ENCODE results near the gene ZNF219. TPM values are rescaled to one million over a fixed set of nuclear protein-coding genes. Genes with fewer than 3 reads are reported as not detected.

Gene ZNF219
- total RNA-seq, 1 experiment from 2014 or later, result 84.5 TPM

DNA sequence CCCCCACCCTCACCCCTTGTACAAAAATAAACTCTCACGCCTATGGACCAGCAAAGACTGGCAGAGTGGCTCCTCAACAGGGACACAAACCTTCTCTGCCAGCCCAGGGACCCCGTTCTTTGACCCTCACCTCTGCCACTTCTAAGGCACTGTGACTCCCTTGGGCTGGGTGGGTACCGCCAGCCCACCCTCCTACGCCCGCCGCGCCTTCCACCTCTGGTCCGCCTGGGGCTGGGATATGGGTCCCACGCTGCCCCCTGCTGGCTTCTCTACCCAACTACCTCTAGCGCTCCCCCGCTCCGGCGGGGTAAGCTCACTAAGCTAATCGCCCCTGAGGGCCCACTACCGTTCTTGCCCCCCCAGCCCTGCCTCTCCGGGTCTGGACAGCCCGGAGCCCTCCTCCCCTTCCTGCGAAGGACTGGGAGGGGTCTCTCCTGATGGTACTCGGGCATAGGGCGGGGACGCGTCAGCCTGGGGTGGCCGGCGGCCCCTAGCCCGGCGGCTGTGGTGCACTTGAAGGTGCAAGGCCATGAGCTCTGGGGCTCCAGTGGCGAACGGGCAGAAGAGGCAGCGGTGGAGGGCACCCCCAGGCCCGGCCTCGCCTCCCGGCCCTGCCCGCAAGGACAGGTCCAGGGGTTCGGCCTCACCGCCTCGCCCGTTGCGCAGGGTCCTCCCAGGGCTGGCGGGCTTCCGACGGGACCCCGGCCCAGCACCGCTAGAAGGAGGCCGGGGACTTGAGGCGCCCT is 8.1 kb downstream of the ZNF219 start:
- no peak overlapping the region for H2AK5ac ChIP-seq (ENCODE audit: insufficient read length, low read length)
- DNase-seq, result peak; percentile 75
- peaks cover 50% of the 10 kb centered on the region in 2 experiments for H3K4me1 Mint-ChIP-seq
- no peaks in the 10 kb centered on the region for H3K9me3 ChIP-seq (ENCODE audit: control insufficient read depth, low read depth, low read length)
- peaks cover 5% of the 10 kb centered on the region for H3K23me2 ChIP-seq (ENCODE audit: insufficient read length, low read depth, low read length, poor library complexity, severe bottlenecking)
- H2BK5ac ChIP-seq (ENCODE audit: insufficient read length, low read length), result no peak overlapping the region
- H4K5ac ChIP-seq (ENCODE audit: insufficient read length, low read depth, low read length), result no peak overlapping the region
- H3K4me3 Mint-ChIP-seq, result no peak overlapping the region
- H3K9ac ChIP-seq (ENCODE audit: extremely low read depth, insufficient read length, low read length), result no peak overlapping the region
- peaks cover 54 to 73% (median 69%) of the 10 kb centered on the region in 3 experiments for H3K36me3 Mint-ChIP-seq (ENCODE audit: insufficient read depth in 1 of 3, low read depth in 3 of 3)
- peak overlapping the region in 2 of 3 experiments; percentile 32 to 88; a peak in 2 of 7 replicates for H3K27ac Mint-ChIP-seq
- no peaks in the 10 kb centered on the region for H3K79me2 ChIP-seq (ENCODE audit: insufficient read depth, low read length)
- no peak overlapping the region for H4K91ac ChIP-seq (ENCODE audit: insufficient read length, low read depth, low read length)
- H3K27me3 ChIP-seq (ENCODE audit: insufficient read depth, low read length), result no peaks in the 10 kb centered on the region
- H3K27ac ChIP-seq (ENCODE audit: insufficient read length, low read depth, low read length), result no peak overlapping the region
- no peak overlapping the region for H3K18ac ChIP-seq (ENCODE audit: insufficient read length, low read depth, low read length)
- no peak overlapping the region for H3K56ac ChIP-seq (ENCODE audit: insufficient read length, low read depth, low read length)
- no peak overlapping the region for H3K4me2 ChIP-seq (ENCODE audit: insufficient read depth, insufficient read length, low read length)
- H3T11ph ChIP-seq (ENCODE audit: low read length), result no peak overlapping the region
- no peak overlapping the region for H2BK20ac ChIP-seq (ENCODE audit: low read depth, low read length, poor library complexity, severe bottlenecking)
- H3K27me3 Mint-ChIP-seq (ENCODE audit: low read depth), result peaks cover 2% of the 10 kb centered on the region
- WGBS (ENCODE audit: extremely low coverage, insufficient read length, low lambda C conversion rate), result no CpG with 5 or more reads among the region's 45 CpGs
- no peak overlapping the region for H3K14ac ChIP-seq (ENCODE audit: insufficient read depth, low read length)
- no peak overlapping the region for H3K4ac ChIP-seq (ENCODE audit: low read depth, low read length)
- no peak overlapping the region for H2BK15ac ChIP-seq (ENCODE audit: low read depth, low read length)
- H3K9me3 Mint-ChIP-seq, result no peaks in the 10 kb centered on the region; a peak in 3 of 5 replicates
- H2AFZ ChIP-seq (ENCODE audit: low read length), result no peak overlapping the region
- no peak overlapping the region for H2BK12ac ChIP-seq (ENCODE audit: insufficient read length, low read depth, low read length)
- no peak overlapping the region for H4K8ac ChIP-seq (replicated peaks; ENCODE audit: insufficient read length, low read depth, low read length)
- H3K79me1 ChIP-seq (ENCODE audit: insufficient read depth, low read depth, low read length, poor library complexity, severe bottlenecking), result no peaks in the 10 kb centered on the region
- no peak overlapping the region for H2BK120ac ChIP-seq (ENCODE audit: low read depth, low read length, poor library complexity, severe bottlenecking)
- no peaks in the 10 kb centered on the region for H4K20me1 ChIP-seq (ENCODE audit: control insufficient read depth, insufficient read depth, insufficient read length)
- TF ChIP-seq CTCF (conservative IDR thresholded peaks at IDR 0.05), result peak; percentile 80
- H3K23ac ChIP-seq (ENCODE audit: insufficient read length, low read depth, low read length), result no peak overlapping the region
- H3K4me1 ChIP-seq (ENCODE audit: insufficient read depth, low read length), result peaks cover 6% of the 10 kb centered on the region

Measured in H9 (cell line).